Karpas-422 (cell line): ENCODE data around the gene IDUA. TPM values are rescaled to one million over a fixed set of nuclear protein-coding genes. Genes with fewer than 3 reads are reported as not detected.
"Not testable (repeated sequence)": the region's sequence is repeated elsewhere in the genome, so short reads cannot be mapped to it uniquely, and the experiment has no call there.

Experiments
- DNase-seq: peaks from one replicate; pipeline ENCODE4 v3.0.0-alpha.2; 2015
- H2AFZ ChIP-seq: fragments of 200-600 bp; sonication (generic); 2 replicates; pipeline ENCODE4 v1.6.1; 2014; ENCODE audit warnings: antibody characterized with exemption, low read length, mixed read lengths
- H3K27ac ChIP-seq: fragments of 200-600 bp; sonication (generic); 2 replicates; pipeline ENCODE4 v1.5.1; 2014; ENCODE audit warnings: mild to moderate bottlenecking, low read length, moderate library complexity
- H3K27me3 ChIP-seq: fragments of 200-600 bp; sonication (generic); 2 replicates; pipeline ENCODE4 v1.6.1; 2014; ENCODE audit warnings: low read length, mixed read lengths
- H3K36me3 ChIP-seq: fragments of 200-600 bp; sonication (generic); 2 replicates; pipeline ENCODE4 v1.6.1; 2014; ENCODE audit warnings: low read length, mixed read lengths; ENCODE audit not compliant: insufficient read depth
- H3K4me1 ChIP-seq: fragments of 200-600 bp; sonication (generic); 2 replicates; pipeline ENCODE4 v1.6.1; 2014; ENCODE audit warnings: mild to moderate bottlenecking, low read length, mixed read lengths
- H3K4me2 ChIP-seq: fragments of 200-600 bp; sonication (generic); 2 replicates; pipeline ENCODE4 v1.6.1; 2014; ENCODE audit warnings: low read length, low read depth, mild to moderate bottlenecking; ENCODE audit not compliant: poor library complexity, severe bottlenecking
- H3K4me3 ChIP-seq: fragments of 200-600 bp; sonication (generic); 2 replicates; pipeline ENCODE4 v1.5.1; 2014; ENCODE audit warnings: mild to moderate bottlenecking, antibody characterized with exemption, low read length, mixed read lengths
- H3K79me2 ChIP-seq: fragments of 200-600 bp; sonication (generic); 2 replicates; pipeline ENCODE4 v1.6.1; 2014; ENCODE audit warnings: mild to moderate bottlenecking, low read length, mixed read lengths
- H3K9ac ChIP-seq: fragments of 200-600 bp; sonication (generic); 2 replicates; pipeline ENCODE4 v1.6.0; 2014; ENCODE audit warnings: low read length
- H3K9me2 ChIP-seq: fragments of 200-600 bp; sonication (generic), shearing (Covaris generic); replicated peaks from 2 replicates; pipeline ENCODE4 v1.6.0; 2014; ENCODE audit warnings: mild to moderate bottlenecking, low read length, moderate library complexity; ENCODE audit not compliant: insufficient read depth
- H3K9me3 ChIP-seq: fragments of 300-700, 200-600 bp; sonication (generic); 2 replicates; pipeline ENCODE4 v1.6.1; 2014; ENCODE audit warnings: low read length, mixed read lengths
- H4K20me1 ChIP-seq: fragments of 200-600 bp; sonication (generic); 2 replicates; pipeline ENCODE4 v1.6.1; 2014; ENCODE audit warnings: mild to moderate bottlenecking, antibody characterized with exemption, low read length, low read depth; ENCODE audit not compliant: insufficient read depth
- total RNA-seq: library from RNA; depleted of rRNA; stranded (reverse); fragments of >200 nt; shearing (Covaris generic); gene quantifications from 2 replicates; pipeline ENCODE4 v1.2.3, GENCODE V29; 2014; ENCODE audit warnings: low replicate concordance

IDUA gene
- total RNA-seq, 1 experiment from 2014 or later: 20.8 TPM

GRCh38 chr4:974668-975067, 12.2 kb upstream of the IDUA start:
- Histone ChIP-seq H3K4me2 (no peak overlapping the region), H3K9me3 (no peaks in the 10 kb centered on the region), H3K79me2 (no peaks in the 10 kb centered on the region), H2AFZ (no peak overlapping the region), H3K9ac (no peak overlapping the region), H3K27me3 (no peaks in the 10 kb centered on the region), H3K27ac (no peak overlapping the region), H3K4me1 (peaks cover 10% of the 10 kb centered on the region), H3K9me2 (no peaks in the 10 kb centered on the region), H3K36me3 (no peaks in the 10 kb centered on the region), H3K4me3 (no peak overlapping the region), H4K20me1 (peaks cover 12% of the 10 kb centered on the region; the same call in 1 of the 2 replicates)
- no peak for DNase-seq

GRCh38 chr4:976016-976415, 10.8 kb upstream of the IDUA start:
- H2AFZ ChIP-seq, H3K79me2 ChIP-seq, H3K4me1 ChIP-seq, H3K4me2 ChIP-seq, DNase-seq, H3K27me3 ChIP-seq, H3K27ac ChIP-seq, H3K9me3 ChIP-seq, H3K9ac ChIP-seq, H3K36me3 ChIP-seq, H3K4me3 ChIP-seq, H3K9me2 ChIP-seq: not testable (repeated sequence)
- peaks cover 12% of the 10 kb centered on the region; the same call in 1 of the 2 replicates for H4K20me1 ChIP-seq

GRCh38 chr4:978957-979701, 7.7 kb upstream of the IDUA start:
- H3K36me3 ChIP-seq: no peaks in the 10 kb centered on the region
- H3K4me1 ChIP-seq: no peaks in the 10 kb centered on the region
- DNase-seq: no peak
- H3K9me3 ChIP-seq: no peaks in the 10 kb centered on the region
- no peak overlapping the region for H3K4me2 ChIP-seq
- H3K79me2 ChIP-seq: no peaks in the 10 kb centered on the region
- no peak overlapping the region for H2AFZ ChIP-seq
- no peak overlapping the region for H3K4me3 ChIP-seq
- H3K9me2 ChIP-seq: no peaks in the 10 kb centered on the region
- no peaks in the 10 kb centered on the region for H3K27me3 ChIP-seq
- no peak overlapping the region for H3K9ac ChIP-seq
- no peaks in the 10 kb centered on the region for H4K20me1 ChIP-seq
- no peak overlapping the region for H3K27ac ChIP-seq

GRCh38 chr4:982291-982690, 4.6 kb upstream of the IDUA start:
- Histone ChIP-seq H3K36me3 (no peaks in the 10 kb centered on the region), H3K9ac (no peak overlapping the region), H3K9me3 (no peaks in the 10 kb centered on the region), H3K4me2 (no peak overlapping the region), H3K27ac (no peak overlapping the region), H4K20me1 (no peaks in the 10 kb centered on the region; the same call in 1 of the 2 replicates), H2AFZ (no peak overlapping the region), H3K9me2 (no peaks in the 10 kb centered on the region), H3K79me2 (no peaks in the 10 kb centered on the region), H3K27me3 (no peaks in the 10 kb centered on the region), H3K4me1 (peaks cover 16% of the 10 kb centered on the region), H3K4me3 (no peak overlapping the region)
- DNase-seq: no peak

GRCh38 chr4:982814-983213, 4.0 kb upstream of the IDUA start:
- Histone ChIP-seq H3K79me2 (no peaks in the 10 kb centered on the region), H3K9ac (no peak overlapping the region)

GRCh38 chr4:984336-985054, 2.3 kb upstream of the IDUA start:
- no peak overlapping the region for H3K4me3 ChIP-seq
- no peak overlapping the region for H2AFZ ChIP-seq
- H3K9ac ChIP-seq: no peak overlapping the region

More at GRCh38 chr4:982814-983213, 4.0 kb upstream of the IDUA start:
- H3K9me2 ChIP-seq: no peaks in the 10 kb centered on the region
- no peaks in the 10 kb centered on the region for H3K27me3 ChIP-seq
- no peaks in the 10 kb centered on the region for H3K36me3 ChIP-seq
- H3K4me1 ChIP-seq: peaks cover 22% of the 10 kb centered on the region
- no peaks in the 10 kb centered on the region for H3K9me3 ChIP-seq
- peaks cover 2% of the 10 kb centered on the region; the same call in 1 of the 2 replicates for H4K20me1 ChIP-seq
- no peak overlapping the region for H2AFZ ChIP-seq
- DNase-seq: no peak
- no peak overlapping the region for H3K27ac ChIP-seq
- H3K4me2 ChIP-seq: no peak overlapping the region
- no peak overlapping the region for H3K4me3 ChIP-seq

GRCh38 chr4:985123-985830, 1.6 kb upstream of the IDUA start:
- Histone ChIP-seq H3K36me3 (no peaks in the 10 kb centered on the region), H2AFZ (no peak overlapping the region), H3K27me3 (no peaks in the 10 kb centered on the region), H3K9me2 (no peaks in the 10 kb centered on the region), H3K9me3 (no peaks in the 10 kb centered on the region), H3K4me2 (peak overlapping the region; percentile 92), H3K4me3 (peak overlapping the region; percentile 71; the same call in 1 of the 2 replicates), H3K9ac (peak overlapping the region; percentile 84; the same call in 1 of the 2 replicates), H3K4me1 (peaks cover 34% of the 10 kb centered on the region), H3K27ac (no peak overlapping the region), H4K20me1 (peaks cover 4% of the 10 kb centered on the region; the same call in 1 of the 2 replicates), H3K79me2 (no peaks in the 10 kb centered on the region)
- no peak for DNase-seq

More at GRCh38 chr4:984336-985054, 2.3 kb upstream of the IDUA start:
- H3K4me2 ChIP-seq: no peak overlapping the region
- H3K9me3 ChIP-seq: no peaks in the 10 kb centered on the region
- no peak overlapping the region for H3K27ac ChIP-seq
- H4K20me1 ChIP-seq: peaks cover 4% of the 10 kb centered on the region; the same call in 1 of the 2 replicates
- H3K79me2 ChIP-seq: no peaks in the 10 kb centered on the region
- H3K4me1 ChIP-seq: peaks cover 34% of the 10 kb centered on the region
- H3K9me2 ChIP-seq: no peaks in the 10 kb centered on the region
- no peaks in the 10 kb centered on the region for H3K36me3 ChIP-seq
- no peaks in the 10 kb centered on the region for H3K27me3 ChIP-seq
- DNase-seq: no peak

- Histone ChIP-seq H3K27me3 (no peaks in the 10 kb centered on the region), H3K4me2 (peak overlapping the region; percentile 92), H3K9me2 (no peaks in the 10 kb centered on the region), H3K27ac (peak overlapping the region; percentile 51; the same call in 1 of the 2 replicates), H3K9me3 (no peaks in the 10 kb centered on the region), H3K79me2 (no peaks in the 10 kb centered on the region), H3K9ac (peak overlapping the region; percentile 84), H2AFZ (peak overlapping the region; percentile 66), H3K4me3 (peak overlapping the region; percentile 71), H4K20me1 (peaks cover 4% of the 10 kb centered on the region; the same call in 1 of the 2 replicates), H3K4me1 (peaks cover 34% of the 10 kb centered on the region), H3K36me3 (no peaks in the 10 kb centered on the region)
- DNase-seq: no peak
These were observed 391 bp upstream of the IDUA start for GRCh38 chr4:986428-986878.
